IgD-negative memory B cell (primary cell): Measurements from ENCODE around the gene C4BPA. TPM values are rescaled to one million over a fixed set of nuclear protein-coding genes. Genes with fewer than 3 reads are reported as not detected.

Experiments
- H3K27ac Mint-ChIP-seq, 3 donors: one replicate each; pipeline ENCODE4 v1.8.0; 2020 to 2022; ENCODE audit warnings: mild to moderate bottlenecking in 3 of 3, mixed read lengths in 3 of 3, moderate library complexity in 1 of 3
- H3K27me3 Mint-ChIP-seq: one replicate; pipeline ENCODE4 v1.8.0; 2021; ENCODE audit warnings: mixed read lengths
- H3K36me3 Mint-ChIP-seq: one replicate; pipeline ENCODE4 v1.8.0; 2020; ENCODE audit warnings: mild to moderate bottlenecking, mixed read lengths
- H3K4me1 Mint-ChIP-seq, 3 donors: one replicate each; pipeline ENCODE4 v1.8.0; 2020 to 2022; ENCODE audit warnings: mixed read lengths in 3 of 3, mild to moderate bottlenecking in 1 of 3
- H3K4me3 Mint-ChIP-seq, 4 donors: one replicate each; pipeline ENCODE4 v1.8.0; 2020 to 2022; ENCODE audit warnings: mild to moderate bottlenecking in 4 of 4, mixed read lengths in 4 of 4, moderate library complexity in 3 of 4
- H3K9me3 Mint-ChIP-seq, 3 donors: one replicate each; pipeline ENCODE4 v1.8.0; 2020 to 2021; ENCODE audit warnings: mixed read lengths in 3 of 3, mild to moderate bottlenecking in 1 of 3
- polyA plus RNA-seq: library from polyadenylated mRNA; unstranded; fragments of 300-500 nt; fragmentation: Illumina TruSeq; gene quantifications from one replicate; pipeline ENCODE4 v1.2.3, GENCODE V29; 2021

Gene C4BPA
- not detected for polyA plus RNA-seq

- Mint-ChIP-seq H3K36me3 (no peaks in the 10 kb centered on the region), H3K4me1 (no peaks in the 10 kb centered on the region), H3K27ac (no peak within 1 kb of the TSS), H3K27me3 (peaks cover 7% of the 10 kb centered on the region), H3K4me3 (peak within 1 kb of the TSS in 1 of 4 donors; percentile 40), H3K9me3 (no peaks in the 10 kb centered on the region)
Measured at GRCh38 chr1:207103892-207104373, at the start of gene C4BPA. TSS of gene C4BPA (plus strand) at chr1:207104233. CDS start at chr1:207113026, 8,793 bp downstream.

- Mint-ChIP-seq H3K4me1 (peaks cover 34 to 43% (median 37%) of the 10 kb centered on the region in 3 donors), H3K4me3 (peak overlapping the region; percentile 51 to 99 (median 98)), H3K27ac (peak overlapping the region; percentile 69 to 98 (median 83)), H3K9me3 (no peaks in the 10 kb centered on the region), H3K36me3 (peaks cover 3% of the 10 kb centered on the region), H3K27me3 (no peaks in the 10 kb centered on the region)
Measured at GRCh38 chr1:207054491-207054890, 49.5 kb upstream of the C4BPA start.

DNA sequence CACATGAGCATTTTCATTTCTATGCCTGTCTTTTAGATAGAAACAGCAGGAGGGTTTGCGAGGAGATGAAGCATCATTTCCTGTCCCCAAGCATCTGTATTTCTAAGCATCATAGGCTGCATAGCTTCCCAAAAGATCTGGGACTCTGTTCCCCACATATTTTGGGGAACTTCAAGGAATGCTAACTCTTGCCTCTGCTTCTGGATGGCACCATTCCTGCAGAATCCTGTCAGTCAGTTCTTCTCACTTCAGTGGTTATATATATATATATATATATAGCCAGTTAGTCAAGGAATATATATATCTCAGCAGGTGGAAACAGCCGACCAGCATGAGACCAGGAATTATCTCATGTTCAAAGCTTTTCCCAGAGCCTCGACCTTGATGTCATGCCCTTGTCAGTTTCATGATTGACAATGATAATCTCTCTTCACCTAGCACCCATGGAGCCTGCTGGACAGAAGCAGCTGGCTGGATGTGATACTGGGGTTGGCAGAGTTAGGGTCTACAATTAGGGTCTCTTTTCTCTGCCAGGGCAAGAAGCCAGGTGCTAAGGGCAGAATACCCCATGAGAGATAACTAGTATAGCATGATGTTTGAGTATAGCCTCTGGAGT, 48.5 kb upstream of the C4BPA start:
- Mint-ChIP-seq H3K9me3 (no peaks in the 10 kb centered on the region), H3K36me3 (peaks cover under 1% of the 10 kb centered on the region), H3K27me3 (no peaks in the 10 kb centered on the region), H3K4me3 (peak overlapping the region in 1 of 4 donors; percentile 99), H3K27ac (peak overlapping the region; percentile 69 to 98 (median 83)), H3K4me1 (peaks cover 26 to 37% (median 31%) of the 10 kb centered on the region in 3 donors)

DNA sequence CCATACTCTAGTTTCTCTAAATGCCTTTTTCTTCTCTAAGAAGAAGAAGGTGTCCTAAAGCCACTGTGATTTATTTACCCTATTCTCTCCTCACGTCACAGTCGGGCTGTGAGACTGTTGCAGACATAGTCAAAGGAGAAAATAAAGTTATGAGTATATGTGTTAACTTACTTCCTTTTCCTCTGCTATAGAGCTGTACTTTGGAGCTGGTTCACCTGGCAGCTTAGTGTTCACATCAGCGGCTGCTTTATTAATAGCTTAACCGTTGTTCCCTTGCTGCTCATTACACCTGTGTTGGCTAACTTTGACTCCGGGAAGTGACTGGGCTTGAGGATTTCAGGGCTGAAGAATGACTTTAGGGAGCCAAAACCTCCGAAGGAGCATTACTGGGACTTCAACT, 47.4 kb upstream of the C4BPA start:
- H3K4me3 Mint-ChIP-seq: peak overlapping the region in 1 of 4 donors; percentile 74
- H3K4me1 Mint-ChIP-seq: peaks cover 22 to 30% (median 24%) of the 10 kb centered on the region in 3 donors
- no peaks in the 10 kb centered on the region for H3K9me3 Mint-ChIP-seq
- peak overlapping the region in 2 of 3 donors; percentile 6 to 98 for H3K27ac Mint-ChIP-seq
- no peaks in the 10 kb centered on the region for H3K27me3 Mint-ChIP-seq
- H3K36me3 Mint-ChIP-seq: peaks cover 3% of the 10 kb centered on the region

- Mint-ChIP-seq H3K4me3 (no peak overlapping the region), H3K27me3 (no peaks in the 10 kb centered on the region), H3K36me3 (peaks cover 3% of the 10 kb centered on the region), H3K4me1 (peaks cover 15 to 21% (median 15%) of the 10 kb centered on the region in 3 donors), H3K27ac (no peak overlapping the region), H3K9me3 (no peaks in the 10 kb centered on the region)
Measured at GRCh38 chr1:207058252-207058651, 45.8 kb upstream of the C4BPA start.

DNA sequence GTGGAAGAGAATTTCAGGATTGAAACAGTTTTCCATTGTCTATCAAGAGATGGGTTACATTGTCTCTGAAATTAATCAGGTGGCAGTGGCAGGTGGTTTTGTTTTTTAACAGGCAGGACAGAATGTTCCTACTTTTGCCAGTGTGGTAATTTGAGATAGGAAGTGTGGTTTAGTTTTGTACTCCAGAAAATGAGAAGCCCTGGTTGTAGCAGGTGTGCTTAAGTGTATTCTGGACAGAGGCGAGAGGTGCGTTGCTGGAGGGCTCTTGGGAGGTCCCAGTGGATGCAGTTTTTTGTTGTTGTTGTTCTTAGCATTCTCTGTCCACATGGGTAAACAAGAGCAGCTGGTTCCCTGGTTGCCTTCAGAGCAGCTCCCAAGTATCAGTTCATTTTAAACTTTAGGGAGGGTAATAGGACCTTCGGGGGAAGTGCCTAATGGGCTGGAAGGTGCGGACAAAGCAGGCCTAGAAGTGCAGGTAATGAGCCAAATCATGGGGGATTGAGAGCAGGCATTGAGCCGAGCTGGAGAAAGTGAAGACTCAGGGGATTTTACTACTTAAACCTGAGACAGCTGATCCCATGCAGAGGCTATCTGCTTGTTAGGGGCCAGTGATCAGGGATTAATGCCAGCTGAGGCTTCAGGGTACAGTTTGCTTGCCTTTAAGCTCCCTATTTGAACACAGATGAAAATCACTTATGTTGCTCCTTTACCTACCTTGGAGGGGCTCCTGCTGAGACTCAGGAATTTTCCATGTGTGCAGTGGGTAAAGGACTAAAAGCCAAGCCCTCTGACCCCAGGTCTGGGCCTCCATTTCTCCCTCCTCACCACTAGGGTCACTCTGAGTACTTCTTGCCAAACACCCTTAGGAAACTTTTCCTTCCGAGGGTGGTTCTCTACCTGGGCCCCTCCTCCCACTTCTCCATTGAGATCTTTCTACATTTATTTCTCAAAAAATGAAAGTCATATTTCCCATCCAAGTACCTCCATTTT, 44.9 kb upstream of the C4BPA start:
- no peak overlapping the region for H3K27ac Mint-ChIP-seq
- H3K9me3 Mint-ChIP-seq: no peaks in the 10 kb centered on the region
- peaks cover 11 to 18% (median 12%) of the 10 kb centered on the region in 3 donors for H3K4me1 Mint-ChIP-seq
- H3K27me3 Mint-ChIP-seq: no peaks in the 10 kb centered on the region
- no peak overlapping the region for H3K4me3 Mint-ChIP-seq
- peaks cover 3% of the 10 kb centered on the region for H3K36me3 Mint-ChIP-seq

GRCh38 chr1:207059881-207060280, 44.2 kb upstream of the C4BPA start:
- Mint-ChIP-seq H3K36me3 (peaks cover 3% of the 10 kb centered on the region), H3K27ac (peak overlapping the region in 1 of 3 donors; percentile 24), H3K4me3 (no peak overlapping the region), H3K9me3 (no peaks in the 10 kb centered on the region), H3K4me1 (peaks cover 4 to 11% (median 5%) of the 10 kb centered on the region in 3 donors), H3K27me3 (no peaks in the 10 kb centered on the region)

DNA sequence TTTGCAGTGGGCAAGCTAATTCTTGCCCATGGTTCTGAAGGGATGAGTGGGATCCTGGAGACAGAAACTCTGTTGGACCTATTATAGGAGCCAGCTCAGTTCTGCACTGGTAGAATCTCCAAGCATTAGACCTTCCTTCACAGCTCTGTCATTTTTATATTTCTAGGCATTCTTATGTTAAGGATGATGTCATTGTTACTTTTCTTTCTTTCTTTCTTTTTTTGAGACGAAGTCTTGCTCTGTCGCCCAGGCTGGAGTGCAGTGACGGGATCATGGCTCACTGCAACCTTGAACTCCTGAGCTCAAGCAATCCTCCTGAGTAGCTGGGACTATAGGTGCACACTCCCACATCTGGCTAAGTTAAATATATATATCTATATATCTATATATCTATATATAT, 43.4 kb upstream of the C4BPA start:
- Mint-ChIP-seq H3K4me1 (peaks cover 0 to 7% (median 0%) of the 10 kb centered on the region in 3 donors), H3K27me3 (no peaks in the 10 kb centered on the region), H3K4me3 (peak overlapping the region in 1 of 4 donors; percentile 28), H3K27ac (peak overlapping the region in 1 of 3 donors; percentile 74), H3K9me3 (no peaks in the 10 kb centered on the region), H3K36me3 (peaks cover 6% of the 10 kb centered on the region)

DNA sequence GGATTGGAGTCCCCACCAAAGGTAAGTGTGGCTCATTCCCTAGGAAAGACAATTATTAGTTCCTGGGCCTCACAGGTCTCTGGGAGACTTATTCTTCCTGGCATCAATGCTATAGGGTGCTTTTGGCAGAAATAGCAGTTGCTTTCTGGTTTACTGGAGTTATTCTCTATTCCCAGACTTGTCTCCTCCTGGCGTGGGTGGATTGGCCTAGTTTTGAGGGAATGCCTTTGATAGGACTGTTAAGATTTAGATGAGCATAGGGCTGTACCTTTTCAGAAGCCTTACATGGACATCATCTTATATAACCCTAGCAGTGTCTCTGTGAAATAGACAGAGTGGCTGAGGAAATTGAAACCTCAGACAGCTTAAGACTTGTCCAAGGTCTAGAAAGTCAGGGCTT, 42.0 kb upstream of the C4BPA start:
- no peaks in the 10 kb centered on the region for H3K9me3 Mint-ChIP-seq
- peak overlapping the region in 1 of 4 donors; percentile 21 for H3K4me3 Mint-ChIP-seq
- H3K4me1 Mint-ChIP-seq: no peaks in the 10 kb centered on the region
- H3K27ac Mint-ChIP-seq: no peak overlapping the region
- H3K36me3 Mint-ChIP-seq: peaks cover 7% of the 10 kb centered on the region
- H3K27me3 Mint-ChIP-seq: no peaks in the 10 kb centered on the region

DNA sequence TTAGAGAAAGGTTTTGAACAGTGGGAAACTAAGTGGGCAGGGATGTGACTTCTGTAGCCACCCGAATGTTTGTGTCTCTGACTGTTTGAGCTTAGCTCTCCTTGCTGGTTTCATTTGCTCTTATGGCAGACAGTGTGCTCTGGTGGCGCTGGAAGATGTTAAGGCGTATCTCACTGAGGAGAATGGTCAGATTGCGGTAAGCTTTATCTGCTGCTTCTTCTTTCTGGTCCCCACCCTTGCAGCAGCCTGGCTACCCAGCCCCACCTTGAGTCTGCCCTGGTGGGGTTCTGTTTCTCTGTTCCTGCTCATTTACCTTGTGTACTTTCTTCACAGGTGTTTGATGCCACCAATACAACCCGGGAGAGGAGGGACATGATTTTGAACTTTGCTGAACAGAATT, 41.0 kb upstream of the C4BPA start:
- H3K36me3 Mint-ChIP-seq: peaks cover 7% of the 10 kb centered on the region
- H3K27ac Mint-ChIP-seq: no peak overlapping the region
- H3K9me3 Mint-ChIP-seq: no peaks in the 10 kb centered on the region
- H3K4me1 Mint-ChIP-seq: no peaks in the 10 kb centered on the region
- H3K4me3 Mint-ChIP-seq: no peak overlapping the region
- no peaks in the 10 kb centered on the region for H3K27me3 Mint-ChIP-seq

- Mint-ChIP-seq H3K9me3 (no peaks in the 10 kb centered on the region), H3K4me1 (peaks cover under 1 to 5% (median 3%) of the 10 kb centered on the region in 3 donors), H3K27me3 (no peaks in the 10 kb centered on the region), H3K27ac (no peak overlapping the region), H3K4me3 (no peak overlapping the region), H3K36me3 (peaks cover 7% of the 10 kb centered on the region)
Measured at GRCh38 chr1:207064561-207064960, 39.5 kb upstream of the C4BPA start.

- no peak overlapping the region for H3K27ac Mint-ChIP-seq
- H3K9me3 Mint-ChIP-seq: no peaks in the 10 kb centered on the region
- no peaks in the 10 kb centered on the region for H3K27me3 Mint-ChIP-seq
Measured at GRCh38 chr1:207067185-207067584, 36.8 kb upstream of the C4BPA start.

GRCh38 chr1:207067665-207068064, 36.4 kb upstream of the C4BPA start:
- Mint-ChIP-seq H3K4me1 (peaks cover 12 to 15% (median 13%) of the 10 kb centered on the region in 3 donors), H3K4me3 (no peak overlapping the region), H3K27me3 (no peaks in the 10 kb centered on the region), H3K27ac (no peak overlapping the region), H3K9me3 (no peaks in the 10 kb centered on the region), H3K36me3 (peaks cover 6% of the 10 kb centered on the region)

More at GRCh38 chr1:207067185-207067584, 36.8 kb upstream of the C4BPA start:
- Mint-ChIP-seq H3K36me3 (peaks cover 6% of the 10 kb centered on the region), H3K4me1 (peaks cover 12 to 15% (median 13%) of the 10 kb centered on the region in 3 donors), H3K4me3 (no peak overlapping the region)

DNA sequence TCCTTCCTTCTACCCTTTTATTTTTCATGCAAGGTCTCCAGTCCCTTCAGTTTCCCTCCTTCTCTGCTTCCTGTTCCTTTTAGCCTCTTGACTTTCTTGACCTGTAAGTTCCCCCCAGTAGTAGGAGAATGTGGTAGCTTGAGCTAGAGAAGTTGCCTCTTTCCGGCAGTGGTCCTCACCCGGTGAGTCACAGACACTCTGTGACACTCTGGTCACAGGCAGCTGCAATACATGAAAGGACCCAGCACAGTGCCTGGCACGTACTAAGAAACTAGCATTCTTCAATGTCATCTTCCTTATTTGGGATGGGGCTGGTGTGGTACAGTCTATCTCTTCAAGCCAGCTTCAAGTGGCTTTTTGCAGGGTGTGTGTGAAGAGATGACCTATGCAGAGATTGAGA, 35.0 kb upstream of the C4BPA start:
- peaks cover 12 to 15% (median 13%) of the 10 kb centered on the region in 3 donors for H3K4me1 Mint-ChIP-seq
- H3K4me3 Mint-ChIP-seq: peak overlapping the region in 1 of 4 donors; percentile 33
- no peaks in the 10 kb centered on the region for H3K9me3 Mint-ChIP-seq
- H3K36me3 Mint-ChIP-seq: peaks cover 6% of the 10 kb centered on the region
- H3K27ac Mint-ChIP-seq: peak overlapping the region in 1 of 3 donors; percentile 2
- H3K27me3 Mint-ChIP-seq: no peaks in the 10 kb centered on the region
